ENCODE results near the gene TULP4. TPM values are rescaled to one million over a fixed set of nuclear protein-coding genes. Genes with fewer than 3 reads are reported as not detected.

TULP4 gene
- total RNA-seq, result 119 TPM

GRCh38 chr6:158312165-158312564 is at the start of gene TULP4:
TULP4 (plus strand) TSS chr6:158312465; CDS start chr6:158314017, 1,552 bp downstream.
- no peak for DNase-seq (ENCODE audit: low spot score)

- DNase-seq (ENCODE audit: low spot score), result no peak
These were observed 49.5 kb upstream of the TULP4 start for GRCh38 chr6:158262755-158263154.

- DNase-seq (ENCODE audit: low spot score), result no peak
These were observed 48.1 kb upstream of the TULP4 start for GRCh38 chr6:158264180-158264579.

GRCh38 chr6:158266131-158266530 is 46.1 kb upstream of the TULP4 start:
- DNase-seq (ENCODE audit: low spot score), result no peak

GRCh38 chr6:158268361-158269147 is 43.7 kb upstream of the TULP4 start:
- no peak for DNase-seq (ENCODE audit: low spot score)

GRCh38 chr6:158269657-158270056 is 42.6 kb upstream of the TULP4 start:
- no peak for DNase-seq (ENCODE audit: low spot score)

- no peak for DNase-seq (ENCODE audit: low spot score)
These were observed 41.7 kb upstream of the TULP4 start for GRCh38 chr6:158270389-158271127.

GRCh38 chr6:158272324-158272723 is 39.9 kb upstream of the TULP4 start:
- no peak for DNase-seq (ENCODE audit: low spot score)

GRCh38 chr6:158278004-158278403 is 34.3 kb upstream of the TULP4 start:
- DNase-seq (ENCODE audit: low spot score), result no peak

- DNase-seq (ENCODE audit: low spot score), result no peak
These were observed 32.6 kb upstream of the TULP4 start for GRCh38 chr6:158279615-158280014.

GRCh38 chr6:158283304-158283980 is 28.8 kb upstream of the TULP4 start:
- DNase-seq (ENCODE audit: low spot score), result no peak

GRCh38 chr6:158284007-158284875 is 28.0 kb upstream of the TULP4 start:
- no peak for DNase-seq (ENCODE audit: low spot score)

GRCh38 chr6:158284876-158285655 is 27.2 kb upstream of the TULP4 start:
- DNase-seq (ENCODE audit: low spot score), result no peak

- DNase-seq (ENCODE audit: low spot score), result no peak
These were observed 26.6 kb upstream of the TULP4 start for GRCh38 chr6:158285656-158286021.

GRCh38 chr6:158286413-158286812 is 25.9 kb upstream of the TULP4 start:
- no peak for DNase-seq (ENCODE audit: low spot score)

- DNase-seq (ENCODE audit: low spot score), result no peak
These were observed 25.2 kb upstream of the TULP4 start for GRCh38 chr6:158287047-158287446.

- no peak for DNase-seq (ENCODE audit: low spot score)
These were observed 22.2 kb upstream of the TULP4 start for GRCh38 chr6:158290040-158290439.

GRCh38 chr6:158290659-158291058 is 21.6 kb upstream of the TULP4 start:
- DNase-seq (ENCODE audit: low spot score), result no peak

GRCh38 chr6:158292016-158292415 is 20.2 kb upstream of the TULP4 start:
- DNase-seq (ENCODE audit: low spot score), result no peak

GRCh38 chr6:158293122-158293521 is 19.1 kb upstream of the TULP4 start:
- DNase-seq (ENCODE audit: low spot score), result no peak
